T-cell (primary cell): ENCODE measurements around the gene RTL1. TPM values are rescaled to one million over a fixed set of nuclear protein-coding genes. Genes with fewer than 3 reads are reported as not detected.

Experiments
- ATAC-seq, 4 experiments: fragments of 200-7000 bp in 3 of 4; fragments of 150-1000 bp in 1 of 4; cut with Tn5 transposase; replicated peaks in 1 of 4; 1 replicate in 3 of 4; 2 replicates in 1 of 4; pipeline ENCODE4 v1.10.0; 2021; ENCODE audit warnings: moderate library complexity in 3 of 4, mild to moderate bottlenecking in 2 of 4, moderate number of reproducible peaks in 1 of 4
- CTCF ChIA-PET, 2 donors: fragments of 300-600 bp; sonication (Branson Sonifier 250); formaldehyde crosslinking; loops; one replicate each; lab custom pipeline; 2022; ENCODE audit warnings: antibody characterized with exemption in 2 of 2; lab: Charles Lee
- POLR2A ChIA-PET, 2 donors: fragments of 300-600 bp; sonication (Branson Sonifier 250); formaldehyde crosslinking; loops; one replicate each; lab custom pipeline; 2022; ENCODE audit warnings: antibody characterized with exemption in 2 of 2; lab: Charles Lee
- DNase-seq, 35 experiments: peaks; one replicate each; pipeline versions ENCODE4 v3.0.0 to v3.0.0-alpha.2; 2013 to 2023
- H3K27ac ChIP-seq: one replicate; pipeline ENCODE4 v1.5.1; 2013; ENCODE audit warnings: low read length
- H3K27me3 ChIP-seq, 2 experiments: replicated peaks in 1 of 2; 1 replicate in 1 of 2; 2 replicates in 1 of 2; pipeline versions ENCODE4 v1.6.1 to v1.7.0; 2013; ENCODE audit warnings: low read length in 1 of 2, mixed read lengths in 1 of 2; ENCODE audit not compliant: control insufficient read depth in 2 of 2, insufficient read depth in 2 of 2; ENCODE audit errors: extremely low read depth in 1 of 2
- H3K36me3 ChIP-seq, 2 donors: 1 replicate in 1 of 2; 2 replicates in 1 of 2; pipeline versions ENCODE4 v1.6.1 to v1.7.0; 2013; ENCODE audit warnings: low read length in 1 of 2; ENCODE audit not compliant: control insufficient read depth in 2 of 2, insufficient read depth in 1 of 2; ENCODE audit errors: extremely low read depth in 1 of 2
- H3K4me1 ChIP-seq, 2 experiments: 1 replicate in 1 of 2; 2 replicates in 1 of 2; pipeline versions ENCODE4 v1.6.1 to v1.7.0; 2013; ENCODE audit warnings: low read length in 2 of 2, mixed read lengths in 1 of 2; ENCODE audit not compliant: insufficient read depth in 2 of 2, control insufficient read depth in 1 of 2; ENCODE audit errors: extremely low read depth in 1 of 2
- H3K4me3 ChIP-seq, 2 donors: 1 replicate in 1 of 2; 2 replicates in 1 of 2; pipeline versions ENCODE4 v1.5.1 to v1.7.0; 2013; ENCODE audit warnings: mild to moderate bottlenecking in 2 of 2, low read length in 1 of 2, moderate library complexity in 1 of 2; ENCODE audit not compliant: control insufficient read depth in 1 of 2; ENCODE audit errors: extremely low read depth in 1 of 2
- H3K9me3 ChIP-seq: 2 replicates; pipeline ENCODE4 v1.7.0; 2013
- H3K27ac Mint-ChIP-seq, 2 donors: one replicate each; pipeline ENCODE4 v1.8.0; 2020 to 2021; ENCODE audit warnings: mild to moderate bottlenecking in 2 of 2, mixed read lengths in 2 of 2
- H3K27me3 Mint-ChIP-seq, 2 donors: one replicate each; pipeline ENCODE4 v1.8.0; 2021 to 2022; ENCODE audit warnings: mixed read lengths in 2 of 2
- H3K36me3 Mint-ChIP-seq: one replicate; pipeline ENCODE4 v1.8.0; 2021; ENCODE audit warnings: mixed read lengths
- H3K4me1 Mint-ChIP-seq, 3 donors: one replicate each; pipeline ENCODE4 v1.8.0; 2020 to 2022; ENCODE audit warnings: mixed read lengths in 3 of 3, mild to moderate bottlenecking in 1 of 3
- H3K4me3 Mint-ChIP-seq, 3 donors: one replicate each; pipeline ENCODE4 v1.8.0; 2020 to 2022; ENCODE audit warnings: mild to moderate bottlenecking in 3 of 3, mixed read lengths in 3 of 3, moderate library complexity in 3 of 3
- H3K9me3 Mint-ChIP-seq, 3 donors: one replicate each; pipeline ENCODE4 v1.8.0; 2020 to 2022; ENCODE audit warnings: mixed read lengths in 3 of 3
- WGBS: methylation state at CpG from one replicate; pipeline ENCODE4 v1.1.5; 2013; ENCODE audit warnings: missing lambda C conversion rate; ENCODE audit not compliant: insufficient coverage; 5-methylcytosine and 5-hydroxymethylcytosine counted together
- total RNA-seq, 35 experiments: library from RNA in 6 of 35; stranded (reverse) in 6 of 35; fragments of 120-200 nt in 1 of 35; gene quantifications; one replicate each; pipeline versions ENCODE4 v1.2.1 to v1.2.4 and lab custom pipeline; 2013 to 2026

The RTL1 gene
- total RNA-seq, 5 donors from 2014 or later (not counting 1 experiment from before 2014, with no cell fraction given), result not detected

DNA sequence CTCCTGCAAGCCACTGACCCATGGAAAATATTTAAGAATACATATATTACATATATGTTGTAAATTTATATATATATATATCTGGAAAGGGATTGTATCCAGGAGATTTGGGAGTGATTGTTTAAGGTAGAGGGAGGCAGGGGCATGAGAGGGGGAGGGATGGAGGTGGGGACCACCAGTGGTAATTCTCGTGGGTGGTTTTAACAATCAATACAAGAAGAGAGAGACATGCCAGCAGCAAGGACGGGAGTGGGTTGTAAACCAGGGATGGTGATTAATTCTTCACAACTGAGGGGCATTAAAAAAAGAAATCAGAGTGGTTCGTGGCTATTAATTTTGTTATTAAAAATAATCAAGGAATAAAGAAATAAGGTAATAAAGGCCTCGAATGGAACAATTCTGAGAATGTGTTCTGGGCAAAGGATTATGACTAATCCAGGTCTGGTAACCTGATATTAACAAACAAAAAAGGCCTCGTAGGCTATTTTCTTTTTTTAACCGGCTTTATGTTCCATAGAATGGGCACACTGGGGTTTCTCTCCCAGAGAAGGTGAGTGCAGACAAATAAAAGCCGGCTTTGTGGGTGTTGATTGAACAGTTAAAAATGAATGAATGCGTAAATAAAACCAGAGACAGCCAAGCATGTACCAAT, 8.3 kb upstream of the RTL1 start:
- POLR2A ChIA-PET, result no interaction called here
- H3K9me3 Mint-ChIP-seq, result no peaks in the 10 kb centered on the region
- 80% methylated on average over 1 of the region's 8 CpGs for WGBS

DNA sequence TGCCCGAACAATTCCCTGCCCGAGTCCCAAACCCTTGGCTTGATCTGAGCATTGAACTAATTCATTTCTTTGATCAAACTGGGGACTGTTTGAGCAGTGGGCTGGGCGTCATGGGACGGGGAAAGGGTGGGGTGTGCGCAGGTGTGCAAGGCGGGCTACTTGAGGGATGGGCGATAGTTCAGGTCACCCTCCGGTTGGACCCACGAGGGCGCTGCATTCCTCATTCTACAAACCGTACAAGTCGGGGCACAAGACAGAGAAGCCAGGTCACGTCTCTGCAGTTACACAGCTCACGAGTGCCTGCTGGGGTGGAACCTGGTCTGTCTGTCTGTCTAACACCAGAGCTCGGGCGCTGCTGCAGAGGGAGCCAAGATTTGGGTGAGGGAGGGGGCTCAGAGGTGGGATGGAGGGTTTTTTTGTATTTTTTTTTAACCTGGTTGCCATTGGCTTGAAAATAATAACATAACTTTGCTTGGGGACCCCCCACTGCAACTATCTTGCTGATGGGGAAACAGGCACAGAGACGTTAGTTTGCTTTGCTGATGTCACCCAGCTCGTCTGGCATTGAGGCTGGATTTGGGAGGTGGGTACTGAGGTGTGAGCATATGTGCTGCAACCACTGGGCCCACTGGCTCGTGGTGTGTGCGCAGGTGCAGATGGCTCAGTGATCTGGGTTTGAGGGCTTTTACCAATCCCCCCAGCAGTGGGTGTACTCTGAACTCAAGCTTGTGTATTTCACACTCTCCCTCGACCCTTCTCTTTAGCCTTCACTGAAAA, 7.6 kb upstream of the RTL1 start:
- Histone ChIP-seq H3K27ac (no peak overlapping the region), H3K36me3 (no peaks in the 10 kb centered on the region), H3K4me3 (no peak overlapping the region), H3K27me3 (peaks cover 0 to 6% of the 10 kb centered on the region in 2 experiments), H3K4me1 (no peaks in the 10 kb centered on the region), H3K9me3 (no peaks in the 10 kb centered on the region)
- H3K27me3 Mint-ChIP-seq, result peaks cover 10 to 13% of the 10 kb centered on the region in 2 donors
- POLR2A ChIA-PET, result no interaction called here
- H3K4me1 Mint-ChIP-seq, result no peaks in the 10 kb centered on the region
- H3K4me3 Mint-ChIP-seq, result no peak overlapping the region
- CTCF ChIA-PET, result no interaction called here
- H3K9me3 Mint-ChIP-seq, result no peaks in the 10 kb centered on the region
- 84% methylated on average over 16 of the region's 21 CpGs for WGBS
- H3K27ac Mint-ChIP-seq, result no peak overlapping the region
- no peak for ATAC-seq
- no peak for DNase-seq
- no peaks in the 10 kb centered on the region for H3K36me3 Mint-ChIP-seq

More for the DNA sequence above, 8.3 kb upstream of the RTL1 start:
- no peak for ATAC-seq
- CTCF ChIA-PET, result no interaction called here
- no peak overlapping the region for H3K27ac Mint-ChIP-seq
- Histone ChIP-seq H3K4me3 (no peak overlapping the region), H3K9me3 (no peaks in the 10 kb centered on the region), H3K4me1 (no peaks in the 10 kb centered on the region), H3K27ac (no peak overlapping the region), H3K36me3 (no peaks in the 10 kb centered on the region), H3K27me3 (peaks cover 0 to 7% of the 10 kb centered on the region in 2 experiments)
- no peaks in the 10 kb centered on the region for H3K4me1 Mint-ChIP-seq
- H3K4me3 Mint-ChIP-seq, result no peak overlapping the region
- peaks cover 9 to 13% of the 10 kb centered on the region in 2 donors for H3K27me3 Mint-ChIP-seq
- DNase-seq, result no peak
- H3K36me3 Mint-ChIP-seq, result no peaks in the 10 kb centered on the region

DNA sequence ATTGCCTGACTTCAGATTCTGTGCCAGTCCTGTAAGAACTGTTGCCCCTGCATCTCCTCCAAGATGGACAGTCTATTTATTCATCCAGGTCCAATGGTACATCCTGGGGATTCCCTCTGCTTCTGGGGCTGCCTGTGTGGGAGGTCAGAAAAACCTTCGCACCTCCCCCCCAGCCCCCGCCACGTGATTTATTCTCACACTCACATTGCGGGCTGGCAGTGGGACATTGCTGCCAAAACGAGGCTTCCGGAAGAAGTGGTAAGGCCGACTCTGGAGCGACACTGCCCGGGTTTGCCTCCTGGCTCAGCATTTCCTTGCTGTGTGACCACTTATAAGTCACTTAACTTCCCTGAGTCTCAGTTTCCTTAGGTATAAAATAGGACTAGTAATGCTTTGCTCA, 5.9 kb upstream of the RTL1 start:
- Mint-ChIP-seq H3K4me3 (no peak overlapping the region), H3K36me3 (no peaks in the 10 kb centered on the region), H3K4me1 (no peaks in the 10 kb centered on the region), H3K27me3 (peaks cover 14 to 19% of the 10 kb centered on the region in 2 donors), H3K9me3 (no peaks in the 10 kb centered on the region), H3K27ac (no peak overlapping the region)
- no peak for DNase-seq
- peaks cover 0 to 9% of the 10 kb centered on the region in 2 experiments for H3K27me3 ChIP-seq
- ATAC-seq, result no peak
- ChIA-PET CTCF (no interaction called here), POLR2A (no interaction called here)
- H3K27ac ChIP-seq, result no peak overlapping the region
- H3K4me1 ChIP-seq, result no peaks in the 10 kb centered on the region
- H3K36me3 ChIP-seq, result no peaks in the 10 kb centered on the region
- H3K4me3 ChIP-seq, result no peak overlapping the region
- 53% methylated on average over 3 of the region's 9 CpGs for WGBS
- no peaks in the 10 kb centered on the region for H3K9me3 ChIP-seq

DNA sequence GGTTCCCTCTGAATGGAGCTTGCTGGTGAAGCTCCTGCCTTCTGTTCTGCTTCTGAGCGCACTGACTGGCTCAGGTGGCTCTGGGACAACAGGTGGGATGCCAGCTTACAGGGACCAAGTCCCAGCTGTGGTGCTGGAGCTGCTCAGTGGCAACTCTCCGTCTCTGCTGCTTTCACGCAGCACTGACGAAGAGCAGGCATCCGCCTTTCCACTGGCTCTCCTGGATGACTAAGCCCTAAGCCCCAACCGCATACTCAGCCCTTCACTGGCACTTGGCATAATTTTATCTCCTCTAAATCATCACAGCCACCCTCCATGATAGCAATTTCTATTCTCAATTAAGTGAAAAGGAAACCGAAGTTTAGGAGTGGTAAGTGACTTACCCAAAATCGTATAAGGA, 3.7 kb upstream of the RTL1 start:
- Mint-ChIP-seq H3K27me3 (peaks cover 19 to 32% of the 10 kb centered on the region in 2 donors), H3K9me3 (no peaks in the 10 kb centered on the region), H3K4me1 (no peaks in the 10 kb centered on the region), H3K36me3 (no peaks in the 10 kb centered on the region), H3K27ac (no peak overlapping the region), H3K4me3 (no peak overlapping the region)
- ChIA-PET POLR2A (no interaction called here), CTCF (no interaction called here)
- Histone ChIP-seq H3K4me1 (no peaks in the 10 kb centered on the region), H3K9me3 (no peaks in the 10 kb centered on the region), H3K36me3 (no peaks in the 10 kb centered on the region), H3K27ac (no peak overlapping the region), H3K4me3 (no peak overlapping the region), H3K27me3 (peaks cover 0 to 29% of the 10 kb centered on the region in 2 experiments)
- DNase-seq, result no peak
- no peak for ATAC-seq
- 81% methylated on average over 4 of the region's 8 CpGs for WGBS

DNA sequence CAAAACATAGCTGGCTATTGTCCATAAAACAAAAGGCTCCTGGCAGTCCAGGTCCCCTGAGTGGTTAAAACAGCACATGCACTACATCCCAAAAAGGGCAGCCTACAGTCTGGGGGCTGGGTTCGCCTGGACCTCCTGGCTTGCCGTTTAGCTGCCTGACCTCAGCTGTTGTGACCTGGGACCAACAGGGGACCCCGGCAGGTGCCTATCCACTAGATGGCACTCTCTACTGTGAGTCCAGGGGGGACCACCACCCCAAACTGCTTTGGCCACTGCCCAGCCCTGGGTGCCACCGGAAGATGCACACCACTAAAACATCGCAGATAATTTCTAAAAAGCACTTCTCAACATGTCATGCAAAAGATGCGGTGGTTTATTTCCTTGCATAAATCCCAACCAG, 2.9 kb upstream of the RTL1 start:
- Mint-ChIP-seq H3K36me3 (no peaks in the 10 kb centered on the region), H3K9me3 (no peaks in the 10 kb centered on the region), H3K27me3 (peaks cover 26 to 39% of the 10 kb centered on the region in 2 donors), H3K4me3 (no peak overlapping the region), H3K4me1 (no peaks in the 10 kb centered on the region), H3K27ac (no peak overlapping the region)
- H3K9me3 ChIP-seq, result no peaks in the 10 kb centered on the region
- DNase-seq (peak in 1 of 35 experiments; percentile 5), ATAC-seq (no peak)
- ChIA-PET POLR2A (no interaction called here), CTCF (no interaction called here)
- no peak overlapping the region for H3K4me3 ChIP-seq
- peaks cover 0 to 37% of the 10 kb centered on the region in 2 experiments for H3K27me3 ChIP-seq
- no peaks in the 10 kb centered on the region for H3K36me3 ChIP-seq
- no peak overlapping the region for H3K27ac ChIP-seq
- 70% methylated on average over 5 of the region's 6 CpGs for WGBS
- H3K4me1 ChIP-seq, result no peaks in the 10 kb centered on the region

DNA sequence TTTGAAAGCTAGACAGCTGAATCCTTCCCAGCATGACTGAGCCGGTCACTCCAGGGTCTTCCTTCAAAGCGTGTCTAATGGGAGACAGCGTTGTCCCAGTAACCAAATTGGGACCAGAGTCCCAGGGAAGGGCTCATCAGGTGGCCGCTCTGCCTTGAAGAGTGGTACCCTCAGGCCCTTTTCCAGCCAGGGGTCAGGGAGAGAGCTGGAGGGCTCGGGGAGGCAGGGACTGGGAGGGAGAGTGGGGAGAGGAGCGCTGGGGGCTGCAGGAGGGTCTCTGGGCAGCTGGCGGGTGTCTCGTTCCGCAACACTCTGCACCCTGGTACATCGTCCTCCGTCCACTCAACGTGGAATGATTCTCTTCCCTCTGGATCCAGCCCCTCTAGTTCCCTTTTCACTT, 1.6 kb upstream of the RTL1 start:
- Histone ChIP-seq H3K4me1 (no peaks in the 10 kb centered on the region), H3K36me3 (no peaks in the 10 kb centered on the region), H3K4me3 (no peak overlapping the region), H3K9me3 (no peaks in the 10 kb centered on the region), H3K27ac (no peak overlapping the region), H3K27me3 (peaks cover 0 to 44% of the 10 kb centered on the region in 2 experiments)
- no peak for ATAC-seq
- Mint-ChIP-seq H3K4me3 (no peak overlapping the region), H3K36me3 (no peaks in the 10 kb centered on the region), H3K4me1 (no peaks in the 10 kb centered on the region), H3K9me3 (no peaks in the 10 kb centered on the region), H3K27ac (no peak overlapping the region), H3K27me3 (peaks cover 26 to 49% of the 10 kb centered on the region in 2 donors)
- 100% methylated on average over 4 of the region's 12 CpGs for WGBS
- POLR2A ChIA-PET, result no interaction called here
- DNase-seq, result no peak
- CTCF ChIA-PET, result no interaction called here
